ENCODE results near the gene LRRC25.

LRRC25 gene

DNA sequence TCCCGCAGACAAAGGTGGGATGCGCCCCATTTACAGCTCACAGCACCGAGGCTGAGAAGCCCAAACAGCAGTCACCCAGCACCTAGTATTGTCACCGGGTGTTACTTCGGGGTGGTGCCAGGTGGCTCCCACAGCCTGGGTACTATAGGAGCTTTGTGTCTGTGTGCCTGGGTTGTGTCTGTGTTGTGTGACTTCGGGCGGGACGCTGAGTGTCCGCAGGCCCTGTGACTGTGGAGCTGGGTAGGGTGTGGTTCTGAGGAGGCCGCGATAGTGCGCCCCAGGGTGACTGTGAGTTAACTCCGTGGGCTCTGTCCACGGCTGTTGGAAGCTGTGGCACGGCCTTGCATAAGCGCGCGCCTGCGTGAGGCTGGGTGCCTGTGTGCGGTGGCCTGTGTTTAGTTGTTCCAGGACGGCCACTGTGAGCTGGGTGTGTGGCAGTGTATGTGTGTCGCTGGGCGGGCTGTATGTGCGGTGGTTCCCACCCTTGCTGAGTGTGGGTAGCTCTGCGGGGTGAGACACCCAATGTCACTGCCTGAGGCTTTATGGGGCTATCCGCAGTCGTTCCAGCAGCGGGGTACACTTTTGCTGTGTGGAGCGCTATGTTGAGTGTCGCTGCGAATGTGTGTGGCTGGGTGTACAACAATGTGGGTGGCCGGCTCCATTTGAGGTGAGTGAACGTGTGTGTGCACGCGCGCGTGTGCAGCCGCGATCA, 21.2 kb upstream of the LRRC25 start:
- no peak for DNase-seq (ENCODE audit: extremely low read depth, low read depth)
- TF ChIP-seq, protein P1, sequence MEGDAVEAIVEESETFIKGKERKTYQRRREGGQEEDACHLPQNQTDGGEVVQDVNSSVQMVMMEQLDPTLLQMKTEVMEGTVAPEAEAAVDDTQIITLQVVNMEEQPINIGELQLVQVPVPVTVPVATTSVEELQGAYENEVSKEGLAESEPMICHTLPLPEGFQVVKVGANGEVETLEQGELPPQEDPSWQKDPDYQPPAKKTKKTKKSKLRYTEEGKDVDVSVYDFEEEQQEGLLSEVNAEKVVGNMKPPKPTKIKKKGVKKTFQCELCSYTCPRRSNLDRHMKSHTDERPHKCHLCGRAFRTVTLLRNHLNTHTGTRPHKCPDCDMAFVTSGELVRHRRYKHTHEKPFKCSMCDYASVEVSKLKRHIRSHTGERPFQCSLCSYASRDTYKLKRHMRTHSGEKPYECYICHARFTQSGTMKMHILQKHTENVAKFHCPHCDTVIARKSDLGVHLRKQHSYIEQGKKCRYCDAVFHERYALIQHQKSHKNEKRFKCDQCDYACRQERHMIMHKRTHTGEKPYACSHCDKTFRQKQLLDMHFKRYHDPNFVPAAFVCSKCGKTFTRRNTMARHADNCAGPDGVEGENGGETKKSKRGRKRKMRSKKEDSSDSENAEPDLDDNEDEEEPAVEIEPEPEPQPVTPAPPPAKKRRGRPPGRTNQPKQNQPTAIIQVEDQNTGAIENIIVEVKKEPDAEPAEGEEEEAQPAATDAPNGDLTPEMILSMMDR (IDR thresholded peaks at IDR 0.05; ENCODE audit: low read depth, low read length, missing control alignments), result no peak
- peak overlapping the region; percentile 85 for H3K4me3 ChIP-seq (replicated peaks; ENCODE audit: low read depth, low read length)

DNA sequence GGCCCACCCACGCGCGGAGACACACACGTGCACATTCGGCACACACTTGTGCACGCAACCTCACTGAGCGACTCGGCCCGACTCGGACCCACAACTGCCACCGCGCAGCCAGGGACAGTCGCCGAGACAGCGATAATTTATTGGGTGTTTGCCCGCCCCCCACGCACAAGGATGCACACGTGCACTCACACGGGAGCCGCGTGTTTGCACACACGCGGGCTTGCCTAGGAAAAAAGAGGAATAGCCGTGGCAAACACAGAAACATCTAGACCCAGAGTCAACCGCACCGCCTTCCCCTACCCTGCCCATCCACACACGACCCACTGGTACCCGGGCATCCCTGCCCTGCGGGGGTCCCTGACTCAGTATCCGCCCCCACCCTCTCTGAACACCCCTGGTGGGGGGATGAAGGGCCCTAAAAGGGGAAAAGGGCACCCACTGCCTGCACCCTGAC, 20.6 kb upstream of the LRRC25 start:
- DNase-seq (ENCODE audit: extremely low read depth, low read depth), result no peak
- peak overlapping the region; percentile 43 for H3K4me3 ChIP-seq (replicated peaks; ENCODE audit: low read depth, low read length)
- TF ChIP-seq, protein P1 (IDR thresholded peaks at IDR 0.05; ENCODE audit: low read depth, low read length, missing control alignments), result no peak

DNA sequence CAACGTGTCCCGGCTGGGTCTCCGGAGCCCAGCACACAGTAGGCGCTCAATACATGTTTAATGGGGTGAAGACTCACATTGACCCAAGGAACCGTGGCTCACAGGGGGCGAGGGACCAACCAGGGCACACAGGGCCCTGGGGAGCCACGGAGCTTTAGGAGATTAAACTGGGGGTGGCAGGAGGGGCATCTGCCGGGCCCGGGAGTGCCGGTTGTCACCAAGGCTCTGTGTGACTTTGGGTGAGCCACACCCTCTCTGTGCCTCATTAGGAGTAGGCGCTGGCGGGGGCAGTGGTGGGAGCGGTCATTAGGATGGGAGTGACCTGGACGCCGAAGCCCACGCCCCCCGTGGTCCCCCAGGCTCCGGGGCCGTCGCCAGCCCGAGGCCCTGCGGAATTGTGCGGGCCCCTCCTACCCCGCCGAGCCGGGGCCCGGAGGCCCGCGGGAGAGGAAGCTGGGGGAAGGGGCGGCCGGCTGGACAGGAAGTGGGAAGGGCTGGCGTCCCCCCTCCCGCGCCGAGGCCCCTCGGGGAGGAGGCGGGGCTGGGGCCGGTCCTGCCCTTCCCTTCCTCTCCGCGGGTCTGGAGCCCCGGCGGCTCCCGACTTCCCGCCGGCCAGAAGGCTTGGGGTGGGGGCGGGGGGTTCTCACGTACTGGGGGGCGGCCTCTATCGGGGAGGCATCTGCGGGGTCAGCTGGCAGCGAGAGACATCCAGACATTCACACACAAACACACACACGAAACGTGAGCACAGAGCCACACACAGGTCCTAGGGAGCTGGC, 20.0 kb upstream of the LRRC25 start:
- TF ChIP-seq, protein P1 (IDR thresholded peaks at IDR 0.05; ENCODE audit: low read depth, low read length, missing control alignments), result no peak
- peak overlapping the region; percentile 43 for H3K4me3 ChIP-seq (replicated peaks; ENCODE audit: low read depth, low read length)
- DNase-seq (ENCODE audit: extremely low read depth, low read depth), result no peak

DNA sequence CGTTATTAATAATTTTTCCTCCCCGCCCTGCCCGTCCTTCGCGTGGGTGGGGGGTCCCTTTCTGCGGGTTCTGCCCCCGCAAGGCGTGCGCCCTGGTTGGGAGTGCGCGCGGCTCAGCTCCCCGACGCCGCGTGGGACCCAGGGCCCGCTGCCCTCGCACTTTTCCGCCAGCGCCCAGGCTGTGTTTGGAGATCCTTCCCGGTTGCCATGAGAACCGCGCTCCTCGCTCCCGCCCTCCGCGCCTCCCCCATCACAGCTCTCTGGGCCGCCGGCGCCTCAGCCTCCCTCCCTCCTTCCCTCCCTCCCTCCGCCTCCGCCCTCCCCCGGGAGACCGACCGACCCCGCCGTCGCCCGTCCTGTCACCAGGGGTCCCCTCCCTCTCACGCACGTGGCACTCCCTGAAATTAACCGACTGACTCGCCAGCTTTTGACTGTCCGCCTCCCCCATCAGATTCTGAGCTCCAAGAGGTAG, 19.4 kb upstream of the LRRC25 start:
- peak; percentile 74 for DNase-seq (ENCODE audit: extremely low read depth, low read depth)
- peak overlapping the region; percentile 43 for H3K4me3 ChIP-seq (replicated peaks; ENCODE audit: low read depth, low read length)
- TF ChIP-seq, protein P1 (IDR thresholded peaks at IDR 0.05; ENCODE audit: low read depth, low read length, missing control alignments), result no peak

DNA sequence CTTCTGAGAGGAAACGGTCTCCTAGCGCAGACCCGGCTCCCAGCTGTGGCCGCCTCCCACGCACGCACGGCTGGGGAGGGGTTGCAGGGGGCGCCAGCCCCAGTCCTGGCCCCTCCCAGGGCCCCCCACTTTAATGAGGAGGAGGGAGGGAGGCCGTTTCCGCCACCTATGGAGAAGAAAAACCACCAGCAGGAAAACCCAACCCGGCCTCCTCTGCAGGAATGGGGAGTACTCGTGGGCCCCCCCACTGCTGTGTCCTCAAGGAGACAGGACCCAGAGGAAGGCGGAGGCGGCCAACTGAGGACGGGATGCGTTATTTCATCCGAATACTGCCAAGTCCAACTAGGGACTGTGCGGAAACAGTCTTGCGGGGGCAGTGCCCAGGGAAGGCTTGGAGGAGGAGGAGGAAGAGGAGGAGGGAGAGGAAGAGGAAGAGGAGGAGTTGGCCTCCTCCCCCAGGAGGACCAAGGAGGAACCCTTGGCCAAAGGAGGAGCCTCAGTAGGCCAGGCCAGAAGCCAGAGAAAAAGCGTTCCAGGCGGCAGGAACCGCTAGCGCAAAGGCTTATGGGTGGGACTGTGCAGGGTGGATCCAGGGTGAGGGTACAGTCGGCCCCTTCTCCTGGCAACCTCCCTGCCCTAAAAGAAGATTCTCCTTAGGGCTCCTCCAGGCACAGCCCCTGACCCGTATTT, 17.9 kb upstream of the LRRC25 start:
- peak overlapping the region; percentile 36 for H3K4me3 ChIP-seq (replicated peaks; ENCODE audit: low read depth, low read length)
- DNase-seq (ENCODE audit: extremely low read depth, low read depth), result peak; percentile 89
- TF ChIP-seq, protein P1 (IDR thresholded peaks at IDR 0.05; ENCODE audit: low read depth, low read length, missing control alignments), result no peak

DNA sequence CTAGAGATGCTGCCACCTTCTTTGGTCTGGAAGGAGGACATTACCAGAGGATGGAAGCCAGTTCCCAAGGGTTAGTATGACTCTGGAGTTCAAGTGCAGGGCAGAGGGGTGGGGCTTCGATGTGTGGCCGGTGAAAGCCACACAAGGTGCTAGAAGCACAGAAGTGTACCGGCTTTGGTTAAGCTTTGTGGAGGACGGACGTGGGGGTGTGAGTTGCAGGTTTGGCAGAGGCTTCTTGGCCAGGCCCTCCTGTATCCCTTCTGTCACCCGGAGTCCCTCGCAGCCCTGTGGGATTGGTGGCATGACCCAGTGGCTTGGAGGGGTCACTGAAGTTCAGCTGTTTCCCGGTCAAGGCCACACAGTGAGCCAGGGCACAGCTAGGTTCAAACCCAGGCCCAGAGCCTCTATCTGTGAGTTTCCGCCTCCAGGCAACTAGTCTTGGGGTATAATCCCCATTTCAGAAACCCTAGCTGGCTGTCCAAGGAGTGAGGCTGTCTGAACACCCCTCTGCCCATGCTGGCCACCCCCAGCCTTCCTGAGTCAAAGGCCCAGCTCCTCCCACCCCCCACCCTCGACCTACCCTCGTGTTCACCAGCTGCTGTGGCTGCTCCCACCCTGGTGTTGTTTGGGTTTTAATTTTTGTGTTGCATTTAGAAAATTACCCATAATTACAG, 17.2 kb upstream of the LRRC25 start:
- no peak for DNase-seq (ENCODE audit: extremely low read depth, low read depth)
- TF ChIP-seq, protein P1 (IDR thresholded peaks at IDR 0.05; ENCODE audit: low read depth, low read length, missing control alignments), result no peak
- H3K4me3 ChIP-seq (replicated peaks; ENCODE audit: low read depth, low read length), result peak overlapping the region; percentile 36
